Prostate gland (tissue), 2 donors: ENCODE data around the gene MB21D2.

Experiments
- CTCF ChIP-seq, 4 experiments: fragments of 200-600 bp in 2 of 4; fragments of 450-650 bp in 2 of 4; sonication (generic) in 2 of 4; IDR thresholded peaks; 1 replicate in 3 of 4; 2 replicates in 1 of 4; pipeline ENCODE4 v1.5.1; 2016 to 2019; ENCODE audit warnings: antibody characterized with exemption in 4 of 4, mild to moderate bottlenecking in 2 of 4, moderate library complexity in 2 of 4
- POLR2A ChIP-seq: fragments of 450-650 bp; IDR thresholded peaks from one replicate; pipeline ENCODE4 v1.6.1; 2016; ENCODE audit warnings: antibody characterized with exemption, mild to moderate bottlenecking
- POLR2AphosphoS5 ChIP-seq: sonication (generic); formaldehyde crosslinking; IDR thresholded peaks from one replicate; pipeline ENCODE4 v1.6.1; 2017; ENCODE audit warnings: antibody characterized with exemption

DNA sequence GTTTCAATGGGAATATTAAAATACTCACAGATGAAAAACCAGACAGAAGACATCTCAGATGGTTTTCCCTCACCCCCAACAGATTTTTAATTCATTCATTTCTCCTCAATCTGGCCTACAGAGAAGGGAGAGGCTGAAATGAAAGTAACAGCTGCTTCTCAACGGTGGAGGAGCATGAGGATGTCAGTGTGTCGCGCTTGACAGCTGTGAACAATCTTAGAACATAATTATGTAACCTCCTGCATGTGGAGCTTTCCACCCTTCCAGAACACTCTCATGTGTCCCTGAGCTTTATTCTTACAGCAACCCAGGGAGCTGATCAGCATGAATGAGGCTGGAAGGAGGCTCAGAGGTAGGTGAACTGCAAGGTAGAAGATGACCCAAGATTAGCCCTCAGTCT is 52.7 kb downstream of the MB21D2 start:
- no peak for TF ChIP-seq CTCF (IDR thresholded peaks at IDR 0.05)
- no peak for TF ChIP-seq POLR2AphosphoS5
- no peak for TF ChIP-seq POLR2A
